Suprapubic skin (tissue), 4 donors: ENCODE results near the gene CLEC16A. TPM values are rescaled to one million over a fixed set of nuclear protein-coding genes. Genes with fewer than 3 reads are reported as not detected.
"Not testable (repeated sequence)": the region's sequence is repeated elsewhere in the genome, so short reads cannot be mapped to it uniquely, and the experiment has no call there.

Source experiments
- DNase-seq, 2 donors: peaks; one replicate each; pipeline ENCODE4 v3.0.0-alpha.2; 2019; ENCODE audit warnings: low spot score in 2 of 2
- H3K27ac ChIP-seq: fragments of 200-600 bp; sonication (generic); one replicate; pipeline ENCODE4 v1.5.1; 2019
- H3K27me3 ChIP-seq: fragments of 200-600 bp; sonication (generic); one replicate; pipeline ENCODE4 v1.5.1; 2019
- H3K36me3 ChIP-seq: fragments of 200-600 bp; sonication (generic); one replicate; pipeline ENCODE4 v1.5.1; 2019
- H3K4me1 ChIP-seq: fragments of 200-600 bp; sonication (generic); one replicate; pipeline ENCODE4 v1.5.1; 2019
- H3K4me3 ChIP-seq: fragments of 200-600 bp; sonication (generic); one replicate; pipeline ENCODE4 v1.5.1; 2019; ENCODE audit warnings: mild to moderate bottlenecking
- H3K9me3 ChIP-seq: fragments of 200-600 bp; sonication (generic); one replicate; pipeline ENCODE4 v1.5.1; 2019
- CTCF ChIP-seq, 2 donors: fragments of 200-600 bp in 1 of 2; fragments of 450-650 bp in 1 of 2; sonication (generic) in 1 of 2; IDR thresholded peaks; one replicate each; pipeline ENCODE4 v1.5.1; 2016 to 2019; ENCODE audit warnings: antibody characterized with exemption in 2 of 2, mild to moderate bottlenecking in 1 of 2, moderate library complexity in 1 of 2
- EP300 ChIP-seq: sonication (generic); formaldehyde crosslinking; IDR thresholded peaks from one replicate; pipeline ENCODE4 v1.6.1; 2017; ENCODE audit warnings: antibody characterized with exemption
- POLR2A ChIP-seq, 2 donors: fragments of 450-650 bp; IDR thresholded peaks; one replicate each; pipeline ENCODE4 v1.6.1; 2017; ENCODE audit warnings: antibody characterized with exemption in 2 of 2, mild to moderate bottlenecking in 2 of 2, moderate library complexity in 2 of 2
- POLR2AphosphoS5 ChIP-seq, 3 donors: sonication (generic); formaldehyde crosslinking; IDR thresholded peaks; one replicate each; pipeline ENCODE4 v1.6.1; 2017; ENCODE audit warnings: antibody characterized with exemption in 3 of 3
- WGBS: methylation state at CpG from one replicate; pipeline ENCODE4 v1.1.5; 2018; 5-methylcytosine and 5-hydroxymethylcytosine counted together
- total RNA-seq, 4 donors: library from RNA; depleted of rRNA; stranded (reverse); fragments of >200 nt; gene quantifications; one replicate each; pipeline ENCODE4 v1.1.0, GENCODE V29; 2016

The CLEC16A gene
- total RNA-seq, 4 donors from 2014 or later = 37.2 to 62.3 (median 39.0) TPM

- no peak overlapping the region for H3K27ac ChIP-seq
- H3K4me3 ChIP-seq = no peak overlapping the region
- H3K4me1 ChIP-seq = peaks cover 32% of the 10 kb centered on the region
- no peaks in the 10 kb centered on the region for H3K27me3 ChIP-seq
- peaks cover 65% of the 10 kb centered on the region for H3K36me3 ChIP-seq
- 95% methylated on average over 5 of the region's 5 CpGs for WGBS
- no peak for DNase-seq
- H3K9me3 ChIP-seq = no peaks in the 10 kb centered on the region
- no peak for TF ChIP-seq CTCF (IDR thresholded peaks at IDR 0.05)
- no peak for TF ChIP-seq POLR2AphosphoS5 (IDR thresholded peaks at IDR 0.05)
- no peak for TF ChIP-seq POLR2A (IDR thresholded peaks at IDR 0.05)
- TF ChIP-seq EP300 = no peak
Measured at GRCh38 chr16:10926867-10927266, 17.5 kb upstream of the CLEC16A start.

DNA sequence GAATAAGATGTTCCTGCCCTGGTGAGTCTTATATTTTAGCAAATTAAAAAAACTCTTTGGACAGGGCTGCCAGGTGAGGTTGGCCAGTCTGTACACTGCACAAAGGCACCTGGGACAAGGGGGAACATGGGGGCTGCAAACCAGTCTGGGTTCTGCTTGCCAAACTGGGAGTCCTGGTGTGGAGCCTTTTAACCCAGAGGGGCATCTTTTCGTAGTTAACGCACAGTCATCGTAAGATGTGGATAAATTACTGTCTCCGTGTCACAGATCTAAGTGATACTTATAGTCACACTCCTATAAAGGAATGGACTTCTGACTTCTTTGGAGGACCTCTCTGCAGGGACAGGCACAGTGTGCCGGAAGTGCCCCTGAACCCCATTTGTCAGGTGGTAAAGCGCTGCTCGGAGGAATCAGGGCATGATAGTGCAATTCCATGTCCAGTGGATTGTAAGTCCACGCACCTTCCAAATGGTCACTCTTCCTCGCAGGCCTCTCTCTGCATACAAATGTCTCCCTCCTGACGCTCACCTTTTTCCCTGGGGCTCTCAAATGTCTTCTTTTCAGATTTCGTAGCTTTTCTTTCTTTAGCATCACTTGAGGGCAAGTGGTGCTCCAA, 16.8 kb upstream of the CLEC16A start:
- Histone ChIP-seq H3K4me1 (peaks cover 24% of the 10 kb centered on the region), H3K27ac (no peak overlapping the region), H3K9me3 (no peaks in the 10 kb centered on the region), H3K4me3 (no peak overlapping the region), H3K27me3 (no peaks in the 10 kb centered on the region), H3K36me3 (peaks cover 69% of the 10 kb centered on the region)
- 95% methylated on average over 11 of the region's 11 CpGs for WGBS
- no peak for DNase-seq
- TF ChIP-seq POLR2A (IDR thresholded peaks at IDR 0.05) (no peak), EP300 (no peak), POLR2AphosphoS5 (IDR thresholded peaks at IDR 0.05) (no peak), CTCF (IDR thresholded peaks at IDR 0.05) (no peak)

- not testable (repeated sequence) for H3K27ac ChIP-seq, DNase-seq, H3K27me3 ChIP-seq, H3K4me3 ChIP-seq, H3K9me3 ChIP-seq
- peaks cover 28% of the 10 kb centered on the region for H3K4me1 ChIP-seq
- H3K36me3 ChIP-seq = peaks cover 69% of the 10 kb centered on the region
- 80% methylated on average over 12 of the region's 12 CpGs for WGBS
Measured at GRCh38 chr16:10929097-10929496, 15.3 kb upstream of the CLEC16A start.

- Histone ChIP-seq H3K4me3 (no peak overlapping the region), H3K27ac (no peak overlapping the region), H3K27me3 (no peaks in the 10 kb centered on the region), H3K9me3 (no peaks in the 10 kb centered on the region), H3K4me1 (peaks cover 37% of the 10 kb centered on the region), H3K36me3 (peaks cover 60% of the 10 kb centered on the region)
- DNase-seq = no peak
- TF ChIP-seq POLR2AphosphoS5 (IDR thresholded peaks at IDR 0.05) = no peak
- no peak for TF ChIP-seq POLR2A (IDR thresholded peaks at IDR 0.05)
- TF ChIP-seq EP300 = no peak
- no peak for TF ChIP-seq CTCF (IDR thresholded peaks at IDR 0.05)
- 74% methylated on average over 15 of the region's 15 CpGs for WGBS
Measured at GRCh38 chr16:10929853-10930754, 14.3 kb upstream of the CLEC16A start.

- Histone ChIP-seq H3K36me3 (peaks cover 54% of the 10 kb centered on the region), H3K4me3 (no peak overlapping the region), H3K27ac (no peak overlapping the region), H3K27me3 (no peaks in the 10 kb centered on the region), H3K4me1 (peaks cover 43% of the 10 kb centered on the region), H3K9me3 (no peaks in the 10 kb centered on the region)
- TF ChIP-seq CTCF (IDR thresholded peaks at IDR 0.05) (no peak), POLR2AphosphoS5 (IDR thresholded peaks at IDR 0.05) (no peak), EP300 (no peak), POLR2A (IDR thresholded peaks at IDR 0.05) (no peak)
- 33% methylated on average over 1 of the region's 2 CpGs for WGBS
- no peak for DNase-seq
Measured at GRCh38 chr16:10930755-10931093, 13.6 kb upstream of the CLEC16A start.
